DMS53 treated with DMSO at 0.1 percent for 48 hours (cell line): ENCODE results near the gene TMEM11.

Experiments
- DNase-seq: peaks from one replicate; lab custom pipeline; 2025; ENCODE audit not compliant: unreplicated experiment; lab: John Stamatoyannopoulos, UW

Gene TMEM11

GRCh38 chr17:21214015-21214776 is at the start of gene TMEM11:
Gene TMEM11, minus strand, starts transcription at chr17:21214161. Its CDS starts 9 bp downstream, at chr17:21214152.
- DNase-seq = peak; percentile 79

GRCh38 chr17:21263376-21263775 is 49.4 kb upstream of the TMEM11 start:
- DNase-seq = no peak

GRCh38 chr17:21262259-21262993 is 48.5 kb upstream of the TMEM11 start:
- no peak for DNase-seq

- no peak for DNase-seq
Observed at GRCh38 chr17:21258593-21258992, 44.6 kb upstream of the TMEM11 start.

- no peak for DNase-seq
Observed at GRCh38 chr17:21253646-21254441, 39.9 kb upstream of the TMEM11 start.

DNA sequence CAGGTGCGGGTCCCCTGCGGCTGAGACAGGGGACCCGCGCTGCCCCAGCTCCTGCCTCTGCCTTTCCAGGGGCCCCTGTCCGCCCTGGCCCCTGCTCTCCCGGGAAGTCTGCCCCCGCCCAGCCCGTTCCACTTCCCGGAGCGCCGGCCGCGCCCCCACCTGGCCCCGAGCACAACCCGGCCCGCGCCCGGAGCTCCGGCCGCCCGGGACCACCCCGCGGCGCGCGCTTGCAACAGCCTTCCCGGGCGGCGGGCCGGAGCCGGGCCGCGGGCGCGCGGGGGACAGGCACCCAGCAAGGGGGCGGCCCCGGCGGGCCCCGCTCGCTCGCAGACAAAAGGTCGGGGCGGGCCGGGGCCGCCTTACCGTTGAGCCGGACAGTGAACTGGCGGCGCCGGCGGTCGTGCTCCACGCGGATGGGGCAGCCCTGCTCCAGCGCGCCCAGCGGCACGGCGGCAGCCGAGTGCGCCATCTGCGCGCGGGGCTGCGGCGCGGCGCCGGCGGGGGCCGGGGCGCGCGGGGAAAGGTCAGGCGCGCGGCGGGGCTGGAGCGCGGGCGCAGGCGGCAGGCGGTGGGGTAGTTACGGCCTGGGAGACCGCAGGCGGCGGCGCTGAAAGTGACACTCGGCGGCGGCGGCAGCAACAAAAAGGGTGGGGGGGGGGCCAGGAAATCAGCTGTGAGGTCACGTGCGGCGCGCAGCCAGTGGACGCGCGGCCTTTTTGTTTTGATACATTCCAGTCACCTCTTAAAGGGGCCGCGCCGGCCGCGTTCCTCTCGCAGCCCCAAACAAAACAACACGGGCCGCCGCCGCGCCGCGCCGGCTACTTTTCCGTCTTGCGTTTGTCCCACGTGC is 39.1 kb upstream of the TMEM11 start, which contains the start of gene NATD1:
NATD1 (minus strand) TSS at position 615 of the 850 bp plus-strand sequence; CDS start at position 469, 146 bp downstream.
- peak; percentile 52 for DNase-seq

DNA sequence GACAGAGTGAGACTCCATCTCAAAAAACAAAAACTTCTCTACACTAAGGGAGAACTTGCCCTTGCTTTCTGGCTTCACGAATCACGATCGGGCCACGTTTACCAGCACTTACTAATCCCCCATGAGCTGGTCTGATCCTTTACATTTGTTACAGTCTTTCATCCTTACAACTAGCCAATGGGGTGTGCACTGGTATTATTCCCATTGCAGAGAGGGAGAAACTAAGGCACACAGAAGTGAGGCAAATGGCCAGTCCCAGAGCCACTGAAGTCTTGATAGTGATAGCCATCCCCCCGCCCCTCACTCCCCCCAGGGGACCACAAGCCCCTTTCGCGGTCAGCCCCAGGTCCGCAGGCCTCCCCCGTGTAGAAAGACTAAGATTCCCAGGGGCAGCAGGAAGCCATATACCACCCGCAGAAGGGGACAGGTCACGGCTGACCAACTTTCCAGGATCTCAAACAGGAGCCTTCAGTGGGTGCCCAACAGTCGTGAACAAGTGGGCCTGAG is 38.4 kb upstream of the TMEM11 start:
- no peak for DNase-seq

GRCh38 chr17:21251337-21252010 is 37.5 kb upstream of the TMEM11 start:
- DNase-seq = no peak

DNA sequence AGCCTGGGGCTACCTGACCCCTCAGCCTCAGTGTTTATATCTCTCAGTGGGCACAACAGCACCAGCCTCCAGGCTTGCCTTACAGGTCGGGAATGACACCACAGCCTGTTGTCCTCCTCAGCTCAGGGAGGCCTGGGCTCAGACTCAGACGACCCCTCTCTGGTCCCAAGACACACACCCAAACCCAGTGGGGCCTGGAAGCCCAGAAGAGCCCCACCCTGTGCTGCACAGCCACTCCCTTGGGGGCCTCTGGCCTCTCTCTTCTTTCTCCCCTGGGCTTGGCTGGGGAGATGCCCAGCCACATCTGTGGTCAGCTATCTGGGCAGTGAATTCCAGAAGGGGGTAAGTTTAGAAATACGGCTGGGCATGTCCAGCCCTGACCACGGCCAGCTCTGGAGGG is 36.9 kb upstream of the TMEM11 start:
- no peak for DNase-seq

DNA sequence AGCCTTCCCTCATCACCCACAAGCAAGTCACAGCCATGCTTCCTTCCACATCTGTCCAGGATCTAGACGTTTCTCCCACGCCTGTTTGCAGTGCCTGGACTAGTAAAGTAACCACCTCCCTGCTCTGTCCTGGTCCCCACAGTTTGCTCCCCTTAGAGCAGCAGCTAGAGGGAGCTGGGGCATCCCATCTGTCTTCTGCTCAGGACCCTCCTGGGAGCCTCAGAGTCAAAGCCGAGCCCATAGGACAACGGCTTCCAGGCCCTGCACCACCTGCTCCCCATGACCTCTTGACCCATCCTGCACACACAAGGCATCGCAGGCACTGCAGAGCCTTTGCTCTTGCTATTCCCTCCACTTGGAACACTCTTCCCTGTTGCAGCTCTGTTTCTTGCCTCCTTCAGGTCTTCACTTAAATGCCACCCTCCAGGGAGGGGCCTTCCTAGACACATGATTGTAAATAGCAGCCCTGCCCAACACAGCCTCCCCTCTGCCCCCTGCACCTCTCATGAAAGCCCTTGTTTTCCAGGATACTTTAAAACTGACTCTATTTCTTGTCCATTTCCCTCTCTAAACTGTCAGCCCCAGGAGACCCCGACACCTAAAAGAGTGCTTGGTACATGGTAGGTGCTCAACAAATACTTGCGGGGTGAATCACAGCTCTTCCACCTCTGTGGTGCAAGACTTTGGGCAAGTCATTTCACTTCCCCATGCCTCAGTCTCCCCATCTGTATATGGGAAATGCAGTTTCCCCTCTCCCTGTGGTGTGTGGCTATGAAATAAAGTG is 36.2 kb upstream of the TMEM11 start:
- no peak for DNase-seq

DNA sequence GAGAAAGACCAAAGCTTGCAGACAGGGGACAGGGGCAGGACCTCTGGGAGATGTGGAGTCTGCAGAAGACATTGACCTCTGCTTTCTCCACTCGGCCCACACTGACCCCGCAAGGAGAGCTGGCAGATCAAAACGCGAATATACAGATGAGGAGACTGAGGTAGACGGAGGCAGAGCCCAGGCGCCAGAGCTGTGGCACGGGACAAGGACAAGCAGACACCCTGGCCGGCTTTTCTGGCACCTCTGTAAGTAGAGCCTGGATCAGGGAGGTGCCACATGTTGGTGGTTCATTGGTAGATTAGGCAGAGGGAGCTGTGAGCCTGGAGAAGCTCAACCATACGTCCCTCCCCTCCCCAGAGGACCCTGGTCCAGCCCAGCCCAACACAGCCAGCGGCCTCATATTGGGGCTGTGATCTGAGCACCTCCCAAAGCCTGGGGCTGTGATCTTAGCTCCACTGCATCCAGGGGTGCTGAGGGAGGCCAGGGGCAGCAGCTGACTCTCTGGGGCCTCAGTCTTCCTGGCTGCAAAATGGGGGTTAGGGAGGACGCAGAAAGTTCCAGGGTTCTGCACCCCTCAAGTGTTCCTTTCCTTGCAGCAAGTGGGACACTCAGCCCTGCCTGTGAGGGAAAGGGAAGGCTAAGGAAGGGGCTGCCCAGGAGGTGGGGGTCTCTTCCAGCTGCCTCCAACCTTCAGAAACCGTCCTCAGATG is 35.3 kb upstream of the TMEM11 start:
- DNase-seq = no peak

DNA sequence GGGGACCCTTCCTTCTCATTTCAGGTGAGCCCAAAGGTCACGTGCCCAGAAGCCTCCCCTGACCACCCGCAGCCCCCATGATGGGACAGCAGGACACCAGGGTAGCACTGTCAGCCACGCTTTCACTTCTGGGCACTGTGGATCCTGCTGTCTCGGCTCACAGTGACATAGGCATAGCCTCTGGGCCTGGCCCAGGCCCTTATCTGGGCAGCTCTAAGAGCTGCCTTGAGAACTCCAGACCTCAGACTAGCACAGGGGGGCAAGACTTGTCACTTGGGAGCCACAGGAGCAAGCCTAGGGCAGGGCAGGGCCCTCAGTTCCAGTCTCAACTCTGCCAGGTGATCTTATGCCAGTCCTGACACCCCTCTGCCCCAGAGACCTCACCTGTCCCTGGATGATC is 34.5 kb upstream of the TMEM11 start:
- no peak for DNase-seq

GRCh38 chr17:21247552-21248258 is 33.7 kb upstream of the TMEM11 start:
- DNase-seq = no peak

DNA sequence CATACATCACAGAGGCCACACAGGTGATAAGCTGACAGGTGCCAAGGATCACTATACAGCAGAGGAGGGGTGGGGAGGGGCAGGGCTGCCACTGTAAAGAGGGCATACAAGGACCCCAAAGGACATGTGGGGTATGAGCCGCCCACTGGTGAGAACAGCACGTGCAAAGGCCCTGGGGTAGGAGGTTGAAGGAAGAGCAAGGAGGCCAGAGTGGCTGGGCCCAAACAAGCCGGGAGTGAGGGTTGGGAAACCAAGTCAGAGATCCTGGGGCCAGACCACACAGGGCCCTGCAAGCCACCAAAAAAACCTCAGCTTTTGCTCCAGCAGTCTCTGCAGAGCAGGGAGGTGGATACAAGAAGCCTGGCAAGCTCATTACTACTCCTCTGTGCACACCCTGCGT is 32.7 kb upstream of the TMEM11 start:
- no peak for DNase-seq

DNA sequence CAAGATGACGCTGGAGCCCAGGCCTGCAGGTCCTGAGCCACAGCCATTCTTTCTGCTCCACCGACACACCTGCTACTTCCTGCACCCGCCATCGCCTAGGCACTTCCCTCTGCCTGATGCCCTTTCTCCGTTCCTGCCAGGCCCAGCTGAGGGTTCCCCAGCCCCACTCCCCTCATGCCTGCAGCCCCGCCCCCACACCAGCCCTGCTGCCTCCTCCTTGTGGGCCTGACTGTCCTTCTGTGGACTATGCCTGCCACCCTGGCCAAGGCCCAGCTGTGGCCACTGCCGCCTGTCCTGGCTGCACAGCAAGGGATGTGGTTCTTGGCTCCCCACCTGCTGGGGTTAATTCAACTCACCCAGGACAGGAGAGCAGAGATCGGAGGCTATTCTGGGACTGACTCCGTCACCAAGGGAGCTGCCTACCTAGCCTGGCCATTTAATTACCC is 31.7 kb upstream of the TMEM11 start:
- DNase-seq = no peak

GRCh38 chr17:21243516-21244303 is 29.7 kb upstream of the TMEM11 start:
- DNase-seq = no peak
